Measurements from ENCODE around the gene PANX2.
A peak's percentile ranks its signal among the peaks of the same experiment; 100 is the strongest.

Gene PANX2

DNA sequence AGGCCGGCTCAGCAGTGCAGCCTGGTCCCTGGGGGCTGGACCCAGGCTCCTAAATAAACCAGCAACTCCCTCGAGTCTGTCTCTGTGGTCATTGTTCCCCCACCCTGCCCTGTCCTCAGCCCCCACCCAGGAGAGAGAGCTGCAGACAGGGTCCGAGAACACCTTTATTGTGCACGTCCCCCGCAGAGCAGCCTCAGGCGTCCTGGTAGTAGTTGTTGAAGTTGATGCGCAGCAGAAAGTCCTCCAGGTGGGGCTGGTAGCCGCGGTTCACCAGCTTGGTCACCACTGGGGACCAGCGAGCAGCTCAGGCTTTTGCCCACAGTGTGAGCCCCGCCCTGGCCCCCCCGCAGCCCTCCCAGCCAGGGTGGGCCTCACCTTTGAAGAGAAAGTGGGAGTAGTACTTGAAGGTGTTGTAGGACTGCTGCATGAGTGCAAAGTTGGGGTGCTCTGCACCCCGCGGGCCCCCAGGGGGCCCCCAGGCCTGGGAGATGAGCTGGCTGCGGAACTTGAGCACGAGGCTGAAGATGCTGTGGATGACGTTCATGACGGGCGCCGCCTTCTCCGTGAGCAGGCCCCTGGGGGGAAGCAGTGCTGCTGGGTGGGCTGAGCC lies 47.1 kb downstream of the PANX2 start:
- DNase-seq: no peak

- DNase-seq: no peak
Measured at GRCh38 chr22:50218153-50218995, 47.8 kb downstream of the PANX2 start.

GRCh38 chr22:50218996-50219727 lies 48.6 kb downstream of the PANX2 start:
- peak; percentile 80 for DNase-seq

- no peak for DNase-seq
Measured at GRCh38 chr22:50219800-50220602, 49.5 kb downstream of the PANX2 start.

DNA sequence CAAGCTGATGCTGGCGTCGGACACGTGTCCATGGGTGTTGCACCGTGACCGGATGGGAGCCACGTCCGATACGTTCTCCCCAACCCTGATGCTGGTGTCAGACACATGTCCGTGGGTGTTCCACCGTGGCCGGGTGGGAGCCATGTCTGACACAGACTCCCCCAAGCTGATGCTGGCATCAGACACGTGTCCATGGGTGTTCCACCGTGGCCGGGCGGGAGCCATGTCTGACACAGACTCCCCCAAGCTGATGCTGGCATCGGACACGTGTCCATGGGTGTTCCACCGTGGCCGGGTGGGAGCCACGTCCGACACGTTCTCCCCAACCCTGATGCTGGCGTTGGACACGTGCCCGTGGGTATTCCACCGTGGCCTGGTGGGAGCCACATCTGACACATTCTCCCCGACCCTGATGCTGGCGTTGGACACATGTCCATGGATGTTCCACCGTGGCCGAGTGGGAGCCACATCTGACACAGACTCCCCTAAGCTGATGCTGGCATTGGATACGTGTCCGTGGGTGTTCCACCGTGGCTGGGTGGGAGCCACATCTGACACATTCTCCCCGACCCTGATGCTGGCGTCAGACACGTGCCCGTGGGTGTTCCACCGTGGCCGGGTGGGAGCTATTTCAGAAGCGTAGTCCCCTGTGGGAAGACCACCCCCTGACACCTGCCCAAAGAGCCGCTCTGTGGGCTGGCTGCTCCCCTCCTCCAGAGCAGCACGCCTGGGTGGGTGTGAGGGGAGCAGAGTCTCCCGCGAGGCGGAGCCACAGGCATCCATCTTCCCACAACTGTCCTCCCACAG lies 50.3 kb downstream of the PANX2 start:
- no peak for DNase-seq

DNA sequence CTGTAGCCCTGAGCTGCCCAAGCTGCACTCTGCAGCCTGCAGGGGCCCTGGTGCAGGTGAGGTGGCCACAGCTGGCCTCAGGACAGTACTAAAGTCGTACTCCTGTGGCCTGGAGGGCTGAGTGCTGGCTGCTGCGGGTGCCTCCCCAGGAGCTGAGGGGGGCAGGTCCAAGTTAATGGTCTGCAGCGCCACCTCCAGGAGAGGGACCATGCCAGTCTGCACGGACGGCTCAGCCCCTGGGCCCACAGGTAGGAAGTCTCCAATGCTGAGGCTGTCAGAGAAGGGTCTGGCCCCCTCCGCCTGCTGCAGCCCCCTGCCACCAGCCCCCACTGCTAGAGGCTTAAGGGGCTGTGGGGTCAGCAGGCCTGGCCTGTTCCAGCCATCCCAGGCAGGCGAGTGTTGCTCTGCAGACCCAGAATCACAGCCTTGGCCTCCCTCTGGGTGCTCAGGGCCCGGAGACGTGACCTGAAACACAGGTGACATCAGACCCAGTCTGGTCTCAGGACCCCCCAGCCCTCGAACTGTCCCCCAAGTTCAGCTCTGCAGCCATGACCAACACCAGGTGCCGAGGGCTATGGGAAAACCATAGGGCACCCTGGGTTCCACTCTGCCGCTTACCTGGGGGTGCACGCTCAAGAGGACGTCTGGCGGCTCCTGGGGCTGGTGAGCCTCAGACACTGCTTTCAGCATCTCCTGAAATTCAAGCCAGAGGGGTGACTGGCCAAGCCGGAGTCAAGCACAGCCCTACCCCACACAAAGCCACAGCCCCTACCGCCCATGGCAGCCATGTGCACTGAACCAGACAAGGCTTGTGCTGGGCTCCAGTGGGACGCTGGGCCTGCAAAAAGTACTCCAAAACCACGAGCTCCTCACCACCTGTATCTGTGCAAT lies 51.1 kb downstream of the PANX2 start:
- no peak for DNase-seq

GRCh38 chr22:50222508-50222907 lies 52.0 kb downstream of the PANX2 start:
- no peak for DNase-seq

- DNase-seq: no peak
Measured at GRCh38 chr22:50224071-50224470, 53.5 kb downstream of the PANX2 start.

DNA sequence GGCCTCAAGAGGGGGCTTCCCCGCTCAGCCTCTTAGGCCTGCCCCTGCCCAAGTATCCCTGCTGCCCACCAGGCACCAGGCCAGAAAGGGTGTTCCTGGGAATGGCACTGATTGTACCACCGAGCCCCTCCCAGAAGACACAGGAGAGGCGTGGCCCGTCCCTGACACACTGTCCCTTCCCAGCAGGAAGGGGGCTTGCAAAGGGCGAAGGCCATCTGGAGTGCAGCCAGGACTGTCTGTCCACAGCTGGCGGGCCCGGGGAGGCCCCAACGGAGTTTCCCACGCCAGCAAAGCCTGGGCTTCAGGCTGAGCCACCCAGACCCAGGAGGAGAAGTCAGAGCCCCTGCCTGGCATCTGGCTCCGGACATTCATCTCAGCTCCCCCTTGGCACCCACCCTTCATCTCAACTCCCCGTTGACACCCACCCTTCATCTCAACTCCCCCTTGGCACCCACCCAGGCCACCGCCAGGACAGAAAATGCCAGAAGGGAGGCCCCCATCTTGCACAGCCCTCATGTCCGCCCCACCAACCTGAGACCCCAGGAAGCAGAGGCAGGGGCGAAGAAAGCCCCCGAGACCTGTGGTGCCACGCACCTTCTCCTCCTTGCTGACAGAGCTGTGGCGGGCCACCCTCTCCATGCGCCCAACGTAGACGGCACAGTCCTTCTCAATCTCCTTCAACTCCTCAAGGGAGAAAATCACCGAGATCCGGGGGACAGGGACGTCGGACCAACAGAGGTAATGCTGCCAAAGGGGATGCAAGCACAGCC lies 54.9 kb downstream of the PANX2 start:
- DNase-seq: no peak

GRCh38 chr22:50226063-50226874 lies 55.7 kb downstream of the PANX2 start:
- DNase-seq: no peak

- DNase-seq: no peak
Measured at GRCh38 chr22:50226875-50227165, 56.3 kb downstream of the PANX2 start.

DNA sequence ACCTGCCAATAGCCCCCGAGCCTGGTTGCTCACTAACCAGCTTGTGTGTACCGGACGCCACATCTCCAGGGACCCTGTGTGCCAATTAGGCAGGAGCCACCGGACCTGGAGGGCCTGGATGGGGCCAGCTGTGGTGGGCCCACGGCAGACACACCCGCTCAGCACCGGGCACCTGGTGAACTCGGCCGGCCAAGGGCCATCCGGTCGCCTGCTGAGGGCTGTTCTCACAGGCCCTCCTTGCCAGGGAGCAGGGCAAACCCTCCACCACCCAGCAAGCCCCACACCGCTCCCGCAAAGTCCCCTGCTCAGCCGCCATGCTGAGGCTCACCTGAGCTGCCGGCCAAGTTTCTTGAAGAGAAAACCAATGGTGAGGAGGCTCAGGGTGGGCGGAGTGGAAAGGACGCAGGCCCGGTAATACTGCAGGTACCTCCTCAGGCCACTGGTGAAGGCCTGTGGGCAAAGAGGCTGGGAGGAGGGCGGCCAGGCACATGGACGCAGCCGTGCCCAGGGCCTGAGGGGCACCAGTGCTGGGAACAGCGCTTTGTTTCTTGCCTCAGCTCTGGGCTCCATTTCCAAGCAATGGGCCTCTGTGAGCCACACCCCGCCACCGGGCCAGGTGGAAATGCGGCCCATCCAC lies 57.2 kb downstream of the PANX2 start:
- DNase-seq: no peak

- no peak for DNase-seq
Measured at GRCh38 chr22:50228366-50228765, 57.8 kb downstream of the PANX2 start.

- DNase-seq: no peak
Measured at GRCh38 chr22:50229370-50229769, 58.8 kb downstream of the PANX2 start.
